Transverse colon (tissue), 4 donors: ENCODE data around the gene DIPK1A. TPM values are rescaled to one million over a fixed set of nuclear protein-coding genes. Genes with fewer than 3 reads are reported as not detected.

Experiments
- DNase-seq: peaks from one replicate; pipeline ENCODE4 v3.0.0-alpha.2; 2019
- H3K27ac ChIP-seq, 4 donors: fragments of 200-600 bp; sonication (generic); 2 replicates each; pipeline ENCODE4 v1.5.1; 2016 to 2018; ENCODE audit warnings: inconsistent platforms in 4 of 4
- H3K27me3 ChIP-seq: fragments of 200-600 bp; sonication (generic); 2 replicates; pipeline ENCODE4 v1.5.1; 2017; ENCODE audit warnings: inconsistent platforms
- H3K36me3 ChIP-seq, 4 donors: fragments of 200-600 bp; sonication (generic); 2 replicates each; pipeline ENCODE4 v1.5.1; 2017 to 2019; ENCODE audit warnings: inconsistent platforms in 4 of 4
- H3K4me1 ChIP-seq, 4 donors: fragments of 200-600 bp; sonication (generic); 2 replicates each; pipeline ENCODE4 v1.5.1; 2017 to 2020; ENCODE audit warnings: inconsistent platforms in 4 of 4
- H3K4me3 ChIP-seq, 4 donors: fragments of 200-600 bp; sonication (generic); 1 replicate in 1 of 4; 2 replicates in 3 of 4; pipeline versions ENCODE4 v1.5.1 to v1.6.1; 2017 to 2019; ENCODE audit warnings: inconsistent platforms in 4 of 4
- H3K9me3 ChIP-seq, 2 donors: fragments of 200-600 bp; sonication (generic); 2 replicates each; pipeline ENCODE4 v1.5.1; 2017 to 2019; ENCODE audit warnings: inconsistent platforms in 2 of 2
- CTCF ChIP-seq, 5 experiments: fragments of 200-600 bp in 3 of 5; fragments of 450-650 bp in 2 of 5; sonication (generic) in 3 of 5; IDR thresholded peaks; 1 replicate in 2 of 5; 2 replicates in 3 of 5; pipeline ENCODE4 v1.5.1; 2016 to 2017; ENCODE audit warnings: antibody characterized with exemption in 5 of 5, inconsistent platforms in 3 of 5, mild to moderate bottlenecking in 2 of 5, moderate library complexity in 1 of 5
- EP300 ChIP-seq: sonication (generic); formaldehyde crosslinking; IDR thresholded peaks from one replicate; pipeline ENCODE4 v1.6.1; 2017; ENCODE audit warnings: antibody characterized with exemption, low read depth
- POLR2A ChIP-seq: fragments of 450-650 bp; IDR thresholded peaks from one replicate; pipeline ENCODE4 v1.6.1; 2016; ENCODE audit warnings: antibody characterized with exemption, mild to moderate bottlenecking, moderate library complexity
- POLR2AphosphoS5 ChIP-seq, 3 donors: sonication (generic); formaldehyde crosslinking; IDR thresholded peaks; one replicate each; pipeline ENCODE4 v1.6.1; 2016; ENCODE audit warnings: antibody characterized with exemption in 3 of 3
- WGBS, 2 donors: methylation state at CpG; one replicate each; pipeline ENCODE4 v1.1.5; 2018; ENCODE audit warnings: low coverage in 1 of 2; 5-methylcytosine and 5-hydroxymethylcytosine counted together
- in situ Hi-C, 4 donors: fragments of 200-750 bp; cut with MboI; loops; one replicate each; pipeline versions ENCODE4 v1.15.0 to v1.15.1; 2017; ENCODE audit warnings: low sequenced_read_pairs in 3 of 4, low pct_ligation_motif_present in 1 of 4, low pct_unique_long_range_greater_than_20kb in 1 of 4
- intact Hi-C: fragments of 100-400 bp; cut with DNase I; formaldehyde crosslinking; loops from one replicate; pipeline ENCODE4 v1.15.1; 2023; ENCODE audit warnings: low total_unique reads
- total RNA-seq, 4 donors: library from RNA; depleted of rRNA; stranded (reverse); fragments of >200 nt; gene quantifications; one replicate each; pipeline ENCODE4 v1.1.0, GENCODE V29; 2016

The DIPK1A gene
- total RNA-seq, 4 donors from 2014 or later = 6.0 to 17.9 (median 11.2) TPM

DNA sequence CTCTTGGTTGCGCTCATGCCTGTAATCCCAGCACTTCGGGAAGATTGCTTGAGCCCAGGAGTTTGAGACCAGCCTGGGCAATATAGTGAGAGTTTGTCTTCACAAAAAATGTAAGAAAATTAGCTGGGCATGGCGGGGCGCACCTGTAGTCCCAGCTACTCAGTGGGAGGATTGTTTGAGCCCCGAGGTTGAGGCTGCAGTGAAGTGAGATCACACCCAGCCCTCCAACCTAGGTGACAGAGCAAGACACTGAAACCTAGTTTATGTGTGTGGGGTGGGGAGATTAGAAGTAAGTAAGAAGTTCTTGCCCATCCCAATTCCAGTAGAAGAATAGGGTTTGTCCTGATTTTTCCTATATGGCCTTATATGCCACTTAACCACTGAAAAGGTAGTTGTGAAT lies 127.4 kb downstream of the DIPK1A start:
- no peak for TF ChIP-seq POLR2AphosphoS5 (IDR thresholded peaks at IDR 0.05)
- no peak for TF ChIP-seq POLR2A
- TF ChIP-seq CTCF (IDR thresholded peaks at IDR 0.05) = no peak
- no peak for TF ChIP-seq EP300
- Histone ChIP-seq H3K4me3 (peak overlapping the region in 2 of 4 donors; percentile 88 to 95), H3K27me3 (no peaks in the 10 kb centered on the region), H3K4me1 (peaks cover 15 to 62% (median 29%) of the 10 kb centered on the region in 4 donors), H3K9me3 (no peaks in the 10 kb centered on the region), H3K27ac (peak overlapping the region; percentile 88 to 97 (median 94)), H3K36me3 (peaks cover 0 to 27% (median 11%) of the 10 kb centered on the region in 4 donors)
- intact Hi-C loops = no loop called here
- in situ Hi-C loops = no loop called here
- no peak for DNase-seq
- WGBS, 2 donors = 35 to 41% methylated on average over 4 to 5 of the region's 5 CpGs

DNA sequence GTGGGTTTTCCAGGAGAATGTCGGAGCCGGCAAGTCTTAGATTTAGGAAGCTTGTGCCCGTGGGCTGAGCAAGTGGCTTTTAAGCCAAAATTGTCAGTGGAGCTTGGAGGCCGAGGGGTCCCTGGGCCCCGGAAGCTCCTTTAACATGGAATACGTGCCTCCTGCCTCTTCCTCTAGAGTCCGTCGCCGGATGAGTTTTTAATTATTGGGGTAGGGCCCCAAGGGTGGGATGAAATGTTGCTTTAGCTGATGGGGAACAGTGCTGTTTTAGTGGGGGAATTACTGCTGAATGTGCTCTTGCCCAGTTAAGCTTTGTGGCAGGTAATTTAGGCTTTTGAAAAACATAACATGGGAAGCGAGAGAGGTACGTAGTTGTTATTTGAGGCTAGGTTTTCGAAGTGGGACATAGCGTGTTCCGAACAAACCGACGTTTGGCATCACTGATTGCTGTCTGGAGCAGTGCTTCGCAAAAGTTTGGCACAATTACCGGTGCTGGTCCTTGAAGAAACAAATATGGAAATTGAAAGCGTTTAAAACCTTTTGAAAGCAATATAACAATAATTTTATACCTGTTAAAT lies 128.6 kb downstream of the DIPK1A start:
- 0 to 1% methylated on average over 10 to 19 of the region's 19 CpGs for WGBS, 2 donors
- intact Hi-C loops (no loop called here), in situ Hi-C loops (no loop called here)
- Histone ChIP-seq H3K27ac (peak overlapping the region; percentile 88 to 97 (median 94)), H3K4me3 (peak overlapping the region; percentile 58 to 95 (median 88)), H3K4me1 (peaks cover 15 to 49% (median 29%) of the 10 kb centered on the region in 4 donors), H3K36me3 (peaks cover 0 to 15% (median 7%) of the 10 kb centered on the region in 4 donors), H3K27me3 (no peaks in the 10 kb centered on the region), H3K9me3 (no peaks in the 10 kb centered on the region)
- DNase-seq = no peak
- TF ChIP-seq POLR2A = no peak
- TF ChIP-seq POLR2AphosphoS5 (IDR thresholded peaks at IDR 0.05) = no peak
- no peak for TF ChIP-seq EP300
- TF ChIP-seq CTCF (IDR thresholded peaks at IDR 0.05) = no peak

DNA sequence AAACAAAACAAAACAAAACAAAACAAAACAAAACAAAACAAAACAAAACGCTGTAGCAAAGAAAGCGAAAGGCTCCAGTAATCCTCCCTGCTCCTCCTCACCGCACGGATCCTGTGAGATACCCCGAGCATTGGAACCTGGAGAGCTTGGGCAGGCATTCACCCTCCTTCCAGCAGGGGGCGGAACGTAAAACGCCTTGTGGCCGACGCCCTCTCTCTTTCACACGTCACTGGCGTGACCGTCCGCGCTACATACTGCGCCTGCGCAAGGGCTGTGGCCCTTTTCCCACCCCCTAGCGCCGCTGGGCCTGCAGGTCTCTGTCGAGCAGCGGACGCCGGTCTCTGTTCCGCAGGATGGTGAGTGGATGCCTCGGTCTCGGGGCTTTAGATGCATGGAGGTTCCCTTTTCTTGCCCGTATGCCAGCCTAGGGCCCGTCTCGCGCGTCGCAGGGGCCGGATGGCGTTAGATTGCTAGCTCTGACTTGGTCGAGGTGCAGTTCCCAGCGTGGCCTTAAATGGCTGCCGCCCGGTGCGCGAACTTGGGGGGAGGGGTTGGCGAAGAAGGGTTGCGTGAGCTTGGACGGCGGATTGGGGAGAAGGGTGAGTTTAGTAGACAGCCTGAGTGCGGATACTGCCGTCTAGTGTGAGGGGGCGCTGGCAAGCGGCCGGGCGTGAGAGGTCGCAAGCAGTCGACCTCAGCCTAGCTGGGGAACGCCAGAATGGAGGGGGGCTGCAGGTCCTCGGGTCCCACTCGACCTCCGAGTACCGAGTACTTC lies 129.3 kb downstream of the DIPK1A start, which contains the start of gene RPL5:
TSS of gene RPL5 (plus strand) at position 279 of the 775 bp plus-strand sequence. CDS start at position 354, 75 bp downstream.
- TF ChIP-seq POLR2AphosphoS5 (IDR thresholded peaks at IDR 0.05) = peak; percentile 99
- TF ChIP-seq POLR2A = peak; percentile 97
- peak; percentile 89 to 100 (median 94) for TF ChIP-seq CTCF (IDR thresholded peaks at IDR 0.05)
- no peak for TF ChIP-seq EP300
- H3K27me3 ChIP-seq = no peaks in the 10 kb centered on the region
- H3K36me3 ChIP-seq = peaks cover 0 to 12% (median 4%) of the 10 kb centered on the region in 4 donors
- DNase-seq = peak; percentile 98
- H3K27ac ChIP-seq = peak within 1 kb of the TSS; percentile 88 to 97 (median 94)
- no peaks in the 10 kb centered on the region for H3K9me3 ChIP-seq
- 0% methylated on average over 10 to 57 of the region's 57 CpGs for WGBS, 2 donors
- intact Hi-C loops = no loop called here
- in situ Hi-C loops = no loop called here
- peak within 1 kb of the TSS; percentile 58 to 95 (median 88) for H3K4me3 ChIP-seq
- H3K4me1 ChIP-seq = peaks cover 15 to 44% (median 29%) of the 10 kb centered on the region in 4 donors

DNA sequence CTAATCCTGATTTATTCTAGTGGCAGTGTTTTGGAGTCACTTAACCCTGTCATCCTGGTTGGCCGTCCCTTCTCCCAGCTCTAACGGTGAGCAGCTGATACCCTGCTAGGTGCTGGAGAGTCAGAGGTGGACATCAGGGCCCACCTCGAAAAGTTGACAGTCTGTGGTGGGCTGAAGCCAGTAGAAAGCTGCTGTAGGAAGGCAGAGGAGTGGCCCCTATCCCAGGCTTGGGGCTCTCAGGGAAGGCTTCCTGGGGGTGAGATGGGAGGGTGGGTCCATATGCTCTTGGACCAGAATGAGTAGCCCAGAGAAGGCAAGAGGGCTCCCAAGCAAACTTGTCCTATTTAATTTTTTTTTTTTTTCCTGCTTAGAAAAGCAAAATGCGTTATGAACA lies 129.9 kb downstream of the DIPK1A start:
- no peak for DNase-seq
- peak overlapping the region in 3 of 4 donors; percentile 88 to 97 (median 96) for H3K27ac ChIP-seq
- intact Hi-C loops (no loop called here), in situ Hi-C loops (no loop called here)
- H3K27me3 ChIP-seq = no peaks in the 10 kb centered on the region
- TF ChIP-seq POLR2AphosphoS5 (IDR thresholded peaks at IDR 0.05) = no peak
- TF ChIP-seq CTCF (IDR thresholded peaks at IDR 0.05) = no peak
- TF ChIP-seq EP300 = no peak
- TF ChIP-seq POLR2A = no peak
- H3K9me3 ChIP-seq = no peaks in the 10 kb centered on the region
- peak overlapping the region in 2 of 4 donors; percentile 88 to 95 for H3K4me3 ChIP-seq
- H3K36me3 ChIP-seq = peaks cover 0 to 9% (median 2%) of the 10 kb centered on the region in 4 donors
- WGBS, 2 donors = 41 to 58% methylated on average over 3 to 4 of the region's 4 CpGs
- peaks cover 15 to 38% (median 27%) of the 10 kb centered on the region in 4 donors for H3K4me1 ChIP-seq
